ENCODE data around the gene GMDS.

Gene GMDS

GRCh38 chr6:1618311-1619097, 626.9 kb downstream of the GMDS start:
- no peak for DNase-seq

GRCh38 chr6:1617466-1618310, 627.7 kb downstream of the GMDS start:
- DNase-seq, result no peak

GRCh38 chr6:1616701-1617463, 628.5 kb downstream of the GMDS start:
- DNase-seq, result no peak

DNA sequence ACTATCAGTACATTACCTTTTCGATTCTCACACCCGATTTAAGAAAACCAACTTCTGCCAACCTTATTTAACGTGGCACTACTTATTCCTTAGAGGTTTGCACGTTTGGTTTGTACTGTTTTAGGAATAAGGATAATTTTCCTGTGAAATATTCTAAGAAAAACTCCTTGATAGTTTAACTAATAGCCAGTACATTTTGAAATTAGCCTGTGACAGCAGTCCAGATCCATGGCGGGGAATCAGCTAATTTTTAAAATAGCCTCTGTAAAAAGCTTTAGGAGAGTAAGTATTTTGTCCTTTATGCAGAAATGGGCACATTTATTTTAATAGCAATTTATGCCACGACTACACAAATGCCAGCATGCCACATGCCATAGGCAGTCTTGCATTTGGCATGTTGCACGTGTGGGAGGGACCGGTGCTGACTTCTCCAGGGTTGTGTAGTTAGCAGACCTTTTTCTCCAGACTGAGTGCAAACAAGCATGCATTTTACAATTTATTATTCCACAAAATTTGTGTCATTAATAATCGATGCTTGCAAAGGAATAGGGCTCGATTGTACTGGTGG, 629.5 kb downstream of the GMDS start:
- no peak for DNase-seq

DNA sequence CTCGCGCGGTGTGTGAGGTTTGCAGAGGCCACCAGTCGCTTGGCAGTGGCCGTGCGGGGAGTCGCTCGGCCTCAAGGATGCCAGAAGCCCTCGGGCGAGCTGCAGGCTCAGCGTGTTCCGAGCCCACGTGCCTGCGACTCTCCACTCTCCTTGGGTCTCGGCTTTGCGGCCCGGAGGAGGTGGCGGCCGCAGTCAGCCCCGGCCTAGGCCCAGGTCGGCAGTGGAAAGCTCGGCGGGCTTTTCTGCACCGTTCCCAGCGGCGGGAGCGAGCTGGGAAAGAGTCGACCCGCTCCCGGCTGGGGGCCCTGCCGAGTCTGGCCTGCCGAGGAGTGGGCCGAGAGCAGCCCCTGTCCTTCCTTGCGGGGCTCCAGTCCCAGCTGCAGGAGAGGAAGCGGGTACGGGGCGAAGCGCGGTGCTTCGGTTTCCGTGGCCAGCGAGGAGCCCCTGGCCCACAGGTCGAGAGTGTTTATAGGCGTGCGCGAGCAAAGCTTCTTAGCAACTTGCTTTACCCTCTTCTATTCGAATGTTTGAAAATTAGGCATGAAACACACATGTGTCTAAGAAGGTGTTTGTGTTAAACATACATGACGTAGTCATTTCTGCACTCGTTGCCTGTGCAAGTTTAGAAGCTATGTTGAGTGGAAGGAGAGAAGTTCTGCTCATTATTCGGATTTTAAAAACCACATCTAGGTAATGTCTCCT, 630.1 kb downstream of the GMDS start:
- DNase-seq, result no peak

- DNase-seq, result no peak
Observed at GRCh38 chr6:1614448-1615150, 630.8 kb downstream of the GMDS start.

- peak in 1 of 2 experiments; percentile 42 for DNase-seq
Observed at GRCh38 chr6:1613688-1614447, 631.5 kb downstream of the GMDS start.

- no peak for DNase-seq
Observed at GRCh38 chr6:1613346-1613687, 632.1 kb downstream of the GMDS start.

DNA sequence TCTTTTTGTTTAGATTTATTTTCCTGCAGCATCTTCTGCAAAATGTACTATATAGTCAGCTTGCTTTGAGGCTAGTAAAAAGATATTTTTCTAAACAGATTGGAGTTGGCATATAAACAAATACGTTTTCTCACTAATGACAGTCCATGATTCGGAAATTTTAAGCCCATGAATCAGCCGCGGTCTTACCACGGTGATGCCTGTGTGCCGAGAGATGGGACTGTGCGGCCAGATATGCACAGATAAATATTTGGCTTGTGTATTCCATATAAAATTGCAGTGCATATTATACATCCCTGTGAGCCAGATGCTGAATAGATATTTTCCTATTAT, 632.5 kb downstream of the GMDS start:
- no peak for DNase-seq

GRCh38 chr6:1612299-1612973, 633.0 kb downstream of the GMDS start:
- no peak for DNase-seq

- DNase-seq, result peak in 1 of 2 experiments; percentile 63
Observed at GRCh38 chr6:1611572-1612298, 633.7 kb downstream of the GMDS start.

GRCh38 chr6:1611322-1611571, 634.2 kb downstream of the GMDS start:
- DNase-seq, result peak in 1 of 2 experiments; percentile 39

- DNase-seq, result peak in 1 of 2 experiments; percentile 73
Observed at GRCh38 chr6:1610497-1611321, 634.7 kb downstream of the GMDS start.

GRCh38 chr6:1609648-1610496, 635.5 kb downstream of the GMDS start, which contains the start of gene FOXC1:
Gene FOXC1, plus strand, starts transcription at chr6:1609915. Its CDS starts 531 bp downstream, at chr6:1610446.
- peak in 1 of 2 experiments; percentile 74 for DNase-seq

GRCh38 chr6:1609041-1609647, 636.3 kb downstream of the GMDS start:
- DNase-seq, result peak in 1 of 2 experiments; percentile 45

GRCh38 chr6:1608222-1609040, 637.0 kb downstream of the GMDS start:
- peak in 1 of 2 experiments; percentile 51 for DNase-seq
